ENCODE results near the gene SLC38A8.

The SLC38A8 gene

GRCh38 chr16:84081446-84081989 is 38.9 kb upstream of the SLC38A8 start:
- no peak for TF ChIP-seq JUND (IDR thresholded peaks at IDR 0.05; ENCODE audit: low read depth)
- no peak for DNase-seq (ENCODE audit: low read depth in 1 of 2, low spot score in 1 of 2)
- in situ Hi-C loops (cut with HindIII; ENCODE audit: low pct_unique_long_range_greater_than_20kb, low sequenced_read_pairs), result no loop called here

- TF ChIP-seq JUND (IDR thresholded peaks at IDR 0.05; ENCODE audit: low read depth), result no peak
- in situ Hi-C loops (cut with HindIII; ENCODE audit: low pct_unique_long_range_greater_than_20kb, low sequenced_read_pairs), result no loop called here
- DNase-seq (ENCODE audit: low read depth in 1 of 2, low spot score in 1 of 2), result no peak
These were observed 38.2 kb upstream of the SLC38A8 start for GRCh38 chr16:84080813-84081212.

- TF ChIP-seq JUND (IDR thresholded peaks at IDR 0.05; ENCODE audit: low read depth), result no peak
- in situ Hi-C loops (cut with HindIII; ENCODE audit: low pct_unique_long_range_greater_than_20kb, low sequenced_read_pairs), result no loop called here
- no peak for DNase-seq (ENCODE audit: low read depth in 1 of 2, low spot score in 1 of 2)
These were observed 37.8 kb upstream of the SLC38A8 start for GRCh38 chr16:84080378-84080777.

- in situ Hi-C loops (cut with HindIII; ENCODE audit: low pct_unique_long_range_greater_than_20kb, low sequenced_read_pairs), result no loop called here
- TF ChIP-seq JUND (IDR thresholded peaks at IDR 0.05; ENCODE audit: low read depth), result no peak
- DNase-seq (ENCODE audit: low read depth in 1 of 2, low spot score in 1 of 2), result no peak
These were observed 37.1 kb upstream of the SLC38A8 start for GRCh38 chr16:84079664-84080063.

GRCh38 chr16:84075376-84075775 is 32.8 kb upstream of the SLC38A8 start:
- in situ Hi-C loops (cut with HindIII; ENCODE audit: low pct_unique_long_range_greater_than_20kb, low sequenced_read_pairs), result no loop called here
- no peak for DNase-seq (ENCODE audit: low read depth in 1 of 2, low spot score in 1 of 2)
- TF ChIP-seq JUND (IDR thresholded peaks at IDR 0.05; ENCODE audit: low read depth), result no peak

- no peak for DNase-seq (ENCODE audit: low read depth in 1 of 2, low spot score in 1 of 2)
- no peak for TF ChIP-seq JUND (IDR thresholded peaks at IDR 0.05; ENCODE audit: low read depth)
- in situ Hi-C loops (cut with HindIII; ENCODE audit: low pct_unique_long_range_greater_than_20kb, low sequenced_read_pairs), result no loop called here
These were observed 32.1 kb upstream of the SLC38A8 start for GRCh38 chr16:84074721-84075120.

- no peak for DNase-seq (ENCODE audit: low read depth in 1 of 2, low spot score in 1 of 2)
- no peak for TF ChIP-seq JUND (IDR thresholded peaks at IDR 0.05; ENCODE audit: low read depth)
- in situ Hi-C loops (cut with HindIII; ENCODE audit: low pct_unique_long_range_greater_than_20kb, low sequenced_read_pairs), result no loop called here
These were observed 29.4 kb upstream of the SLC38A8 start for GRCh38 chr16:84072014-84072413.

GRCh38 chr16:84071121-84071520 is 28.5 kb upstream of the SLC38A8 start:
- TF ChIP-seq JUND (IDR thresholded peaks at IDR 0.05; ENCODE audit: low read depth), result no peak
- in situ Hi-C loops (cut with HindIII; ENCODE audit: low pct_unique_long_range_greater_than_20kb, low sequenced_read_pairs), result no loop called here
- DNase-seq (ENCODE audit: low read depth in 1 of 2, low spot score in 1 of 2), result no peak

GRCh38 chr16:84069540-84069939 is 26.9 kb upstream of the SLC38A8 start:
- DNase-seq (ENCODE audit: low read depth in 1 of 2, low spot score in 1 of 2), result no peak
- in situ Hi-C loops (cut with HindIII; ENCODE audit: low pct_unique_long_range_greater_than_20kb, low sequenced_read_pairs), result no loop called here

GRCh38 chr16:84068783-84069462 is 26.3 kb upstream of the SLC38A8 start:
- DNase-seq (ENCODE audit: low read depth in 1 of 2, low spot score in 1 of 2), result no peak
- in situ Hi-C loops (cut with HindIII; ENCODE audit: low pct_unique_long_range_greater_than_20kb, low sequenced_read_pairs), result no loop called here
- no peak for TF ChIP-seq JUND (IDR thresholded peaks at IDR 0.05; ENCODE audit: low read depth)

More at GRCh38 chr16:84069540-84069939, 26.9 kb upstream of the SLC38A8 start:
- no peak for TF ChIP-seq JUND (IDR thresholded peaks at IDR 0.05; ENCODE audit: low read depth)

- no peak for DNase-seq (ENCODE audit: low read depth in 1 of 2, low spot score in 1 of 2)
- in situ Hi-C loops (cut with HindIII; ENCODE audit: low pct_unique_long_range_greater_than_20kb, low sequenced_read_pairs), result no loop called here
- no peak for TF ChIP-seq JUND (IDR thresholded peaks at IDR 0.05; ENCODE audit: low read depth)
These were observed 25.4 kb upstream of the SLC38A8 start for GRCh38 chr16:84068041-84068440.

GRCh38 chr16:84067640-84068039 is 25.0 kb upstream of the SLC38A8 start:
- in situ Hi-C loops (cut with HindIII; ENCODE audit: low pct_unique_long_range_greater_than_20kb, low sequenced_read_pairs), result no loop called here
- no peak for DNase-seq (ENCODE audit: low read depth in 1 of 2, low spot score in 1 of 2)

GRCh38 chr16:84065536-84066132 is 23.0 kb upstream of the SLC38A8 start:
- peak in 1 of 2 experiments; percentile 77 for DNase-seq (ENCODE audit: low read depth in 1 of 2, low spot score in 1 of 2)
- in situ Hi-C loops (cut with HindIII; ENCODE audit: low pct_unique_long_range_greater_than_20kb, low sequenced_read_pairs), result no loop called here
- TF ChIP-seq JUND (IDR thresholded peaks at IDR 0.05; ENCODE audit: low read depth), result no peak

More at GRCh38 chr16:84067640-84068039, 25.0 kb upstream of the SLC38A8 start:
- no peak for TF ChIP-seq JUND (IDR thresholded peaks at IDR 0.05; ENCODE audit: low read depth)
